Left lung (tissue), 10 donors: ENCODE measurements around the gene HPSE2. TPM values are rescaled to one million over a fixed set of nuclear protein-coding genes. Genes with fewer than 3 reads are reported as not detected.
A peak's percentile ranks its signal among the peaks of the same experiment; 100 is the strongest.

Source experiments
- ATAC-seq: fragments of 200-7000 bp; cut with Tn5 transposase; one replicate; pipeline ENCODE4 v1.9.1; 2020; ENCODE audit warnings: moderate library complexity
- DNase-seq, 4 donors: peaks; one replicate each; pipeline ENCODE4 v3.0.0-alpha.2; 2013 to 2020
- H3K27ac ChIP-seq, 2 donors: fragments of 200-600 bp; sonication (generic) in 1 of 2; one replicate each; pipeline versions ENCODE4 v1.5.0 to v1.8.0; 2020 to 2021
- H3K27me3 ChIP-seq, 2 donors: fragments of 200-600 bp; sonication (generic) in 1 of 2; one replicate each; pipeline versions ENCODE4 v1.5.0 to v1.8.0; 2020 to 2021
- H3K36me3 ChIP-seq, 2 donors: fragments of 200-600 bp; sonication (generic) in 1 of 2; one replicate each; pipeline versions ENCODE4 v1.5.0 to v1.8.0; 2020 to 2021
- H3K4me1 ChIP-seq, 2 donors: fragments of 200-600 bp; one replicate each; pipeline ENCODE4 v1.8.0; 2021
- H3K4me3 ChIP-seq, 2 donors: fragments of 200-600 bp; sonication (generic) in 1 of 2; one replicate each; pipeline versions ENCODE4 v1.5.0 to v1.8.0; 2020 to 2021; ENCODE audit warnings: mild to moderate bottlenecking in 1 of 2
- H3K9me3 ChIP-seq, 2 donors: fragments of 200-600 bp; sonication (generic) in 1 of 2; one replicate each; pipeline versions ENCODE4 v1.5.0 to v1.8.0; 2020 to 2021
- CTCF ChIP-seq, 2 donors: fragments of 200-600 bp; sonication (generic) in 1 of 2; IDR thresholded peaks; one replicate each; pipeline versions ENCODE4 v1.5.0 to v1.8.0; 2021; ENCODE audit warnings: antibody characterized with exemption in 2 of 2
- intact Hi-C, 2 donors: fragments of 100-400 bp; cut with DNase I; formaldehyde crosslinking; loops; one replicate each; pipeline versions ENCODE4 v1.11.2 to v1.14.2; 2022
- polyA plus RNA-seq, 6 donors: library from polyadenylated mRNA; unstranded; fragments of 120-200 nt; gene quantifications; one replicate each; pipeline ENCODE4 v1.2.1, GENCODE V29; 2013; ENCODE audit not compliant: insufficient read length in 6 of 6
- total RNA-seq, 2 donors: library from RNA; stranded (reverse); fragmentation: NEBNext Ultra II Directional; extraction: Animal tissue kit (Norgen Biotek cat#: 25700); gene quantifications; one replicate each; pipeline ENCODE4 v1.2.1, GENCODE V29; 2021
- donor health status: DM: no; HTN: yes; CAD: no.
- donor health status: DM: no; HTN: no; CAD: no.

HPSE2 gene
- total and polyA plus RNA-seq, 8 donors = 0.50 to 20.4 (median 12.1) TPM

DNA sequence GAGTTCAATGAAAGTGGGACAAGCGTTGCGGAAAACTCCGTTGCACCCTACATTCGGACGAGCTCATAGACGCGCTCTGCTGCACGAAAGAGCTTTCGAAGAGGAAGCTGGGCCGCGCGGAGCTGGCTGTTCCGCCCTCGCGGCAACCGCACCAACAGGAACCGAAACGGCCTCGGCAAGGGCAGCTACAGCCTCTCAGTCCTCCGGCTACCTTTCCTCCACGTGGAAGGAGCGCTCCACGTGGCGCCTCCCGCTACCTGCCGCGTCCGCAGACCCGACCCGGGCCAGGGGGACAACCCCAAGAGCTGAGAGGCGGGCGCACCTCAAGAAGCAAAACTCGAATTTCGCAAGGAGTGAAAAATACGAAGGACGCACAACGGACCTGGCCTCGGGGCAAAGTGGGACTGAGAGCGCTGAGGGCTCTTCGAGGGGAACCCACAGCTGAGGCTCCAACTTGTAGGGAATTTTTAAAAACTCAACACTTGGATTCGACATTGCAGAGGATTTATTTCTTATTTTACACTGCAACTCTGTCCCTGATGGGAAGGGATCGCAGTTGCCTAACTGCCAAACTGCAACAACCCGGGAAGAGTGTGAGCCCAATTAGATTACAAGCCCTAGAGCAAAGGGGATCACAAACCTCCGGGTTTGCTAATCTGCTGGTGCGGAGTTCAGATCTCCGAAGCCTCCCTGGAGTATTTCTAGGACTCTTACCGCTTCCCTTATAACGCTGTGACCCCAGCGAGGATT lies 1.4 kb downstream of the HPSE2 start:
- TF ChIP-seq CTCF (IDR thresholded peaks at IDR 0.05) = no peak
- intact Hi-C loops = no loop called here
- no peaks in the 10 kb centered on the region for H3K9me3 ChIP-seq
- peaks cover 90 to 100% of the 10 kb centered on the region in 2 donors for H3K27me3 ChIP-seq
- peak; percentile 92 for ATAC-seq
- DNase-seq = peak; percentile 64 to 91 (median 71)
- no peak overlapping the region for H3K27ac ChIP-seq
- H3K4me3 ChIP-seq = peak overlapping the region; percentile 10 to 37
- no peaks in the 10 kb centered on the region for H3K36me3 ChIP-seq
- H3K4me1 ChIP-seq = peaks cover 10 to 25% of the 10 kb centered on the region in 2 donors

- peak overlapping the region; percentile 10 to 37 for H3K4me3 ChIP-seq
- H3K27ac ChIP-seq = no peak overlapping the region
- peaks cover 93 to 100% of the 10 kb centered on the region in 2 donors for H3K27me3 ChIP-seq
- intact Hi-C loops = no loop called here
- H3K36me3 ChIP-seq = no peaks in the 10 kb centered on the region
- no peaks in the 10 kb centered on the region for H3K9me3 ChIP-seq
- no peak for TF ChIP-seq CTCF (IDR thresholded peaks at IDR 0.05)
- DNase-seq (peak in 1 of 4 donors; percentile 71), ATAC-seq (no peak)
- peaks cover 10 to 25% of the 10 kb centered on the region in 2 donors for H3K4me1 ChIP-seq
Measured at GRCh38 chr10:99233689-99234037, 2.0 kb downstream of the HPSE2 start.

DNA sequence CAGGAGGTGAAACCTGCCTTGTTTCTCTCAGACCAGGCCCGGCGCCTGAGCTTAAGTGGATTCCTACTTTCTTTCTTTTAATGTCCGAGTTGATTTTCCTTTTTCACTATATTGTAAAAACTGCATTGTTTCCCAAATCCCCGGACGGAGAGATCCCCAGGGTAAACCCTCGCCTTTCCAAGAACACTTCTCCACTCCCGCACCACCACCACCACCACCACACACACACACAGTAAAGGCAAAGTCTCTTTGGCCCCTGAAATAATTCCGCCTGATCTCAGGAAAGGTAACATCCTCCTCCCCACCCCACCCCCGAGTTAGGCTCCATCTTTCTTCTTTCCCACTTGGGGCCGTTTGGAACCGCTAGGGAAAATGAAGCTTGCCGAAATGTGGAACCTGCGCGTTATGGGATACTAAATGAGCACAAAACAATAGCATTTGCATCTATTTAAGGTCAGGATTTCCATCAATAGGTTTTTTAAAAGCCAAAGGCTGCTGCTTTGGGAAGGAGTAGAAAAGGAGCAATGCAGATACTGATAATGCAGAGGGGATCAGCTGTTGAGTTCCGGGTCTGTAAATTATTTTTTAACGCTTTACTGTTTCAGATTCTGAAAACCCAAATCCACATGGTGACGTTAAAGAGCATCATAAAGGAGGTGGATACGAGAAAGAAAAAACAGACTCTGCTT lies 2.5 kb downstream of the HPSE2 start:
- Histone ChIP-seq H3K36me3 (no peaks in the 10 kb centered on the region), H3K4me1 (peaks cover 10 to 25% of the 10 kb centered on the region in 2 donors), H3K4me3 (no peak overlapping the region), H3K27me3 (peaks cover 88 to 100% of the 10 kb centered on the region in 2 donors), H3K27ac (no peak overlapping the region), H3K9me3 (no peaks in the 10 kb centered on the region)
- no peak for ATAC-seq
- no peak for TF ChIP-seq CTCF (IDR thresholded peaks at IDR 0.05)
- intact Hi-C loops = no loop called here
- no peak for DNase-seq

DNA sequence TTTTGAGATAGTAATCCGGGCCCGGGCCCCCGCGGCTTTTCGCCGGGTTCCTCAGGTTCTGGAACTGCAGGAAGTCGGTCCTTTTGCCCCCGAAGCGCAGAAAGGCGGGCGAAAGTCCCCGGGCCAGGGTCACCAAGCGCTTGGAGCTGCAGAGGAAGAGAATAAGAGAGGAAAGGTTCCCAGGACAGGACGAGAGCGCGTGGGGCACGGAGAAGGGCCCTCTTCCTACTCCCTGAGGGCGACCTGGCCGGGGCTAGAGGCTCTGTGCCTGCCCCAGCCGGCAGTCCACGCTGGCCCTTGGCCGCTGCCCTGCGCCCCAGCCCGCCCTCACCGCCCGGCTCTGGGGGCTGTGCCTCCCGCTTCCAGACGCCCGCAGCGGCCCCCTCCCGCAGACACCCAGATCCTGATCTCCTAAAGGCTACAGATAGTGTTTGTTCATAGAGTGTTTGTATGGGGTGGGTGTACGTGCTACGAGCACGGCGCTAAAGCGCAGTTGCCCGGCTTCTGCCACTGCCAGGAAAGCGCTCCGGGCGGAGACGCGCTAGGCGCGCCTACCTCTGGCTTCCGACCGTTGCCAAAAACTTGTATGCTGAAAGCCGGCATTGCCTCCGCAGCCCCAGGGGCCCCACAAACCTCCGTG lies 3.2 kb downstream of the HPSE2 start:
- ATAC-seq = no peak
- DNase-seq = peak in 3 of 4 donors; percentile 40 to 75 (median 63)

More for the DNA sequence above, 3.2 kb downstream of the HPSE2 start:
- Histone ChIP-seq H3K4me1 (peaks cover 10 to 25% of the 10 kb centered on the region in 2 donors), H3K9me3 (no peaks in the 10 kb centered on the region), H3K4me3 (no peak overlapping the region), H3K27ac (no peak overlapping the region), H3K36me3 (no peaks in the 10 kb centered on the region), H3K27me3 (peaks cover 82 to 98% of the 10 kb centered on the region in 2 donors)
- TF ChIP-seq CTCF (IDR thresholded peaks at IDR 0.05) = no peak
- intact Hi-C loops = no loop called here
